Activated naive CD8-positive, alpha-beta T cell treated with anti-CD3 and anti-CD28 coated beads, Interleukin-2, amount 50 U/mL, for 24 hours (primary cell): Measurements from ENCODE around the gene E2F1.

Experiments
- ATAC-seq: fragments of 150-1000 bp; cut with Tn5 transposase; one replicate; pipeline ENCODE4 v1.10.0; 2021
- DNase-seq: peaks from one replicate; pipeline ENCODE4 v3.0.0; 2021
- H3K27ac Mint-ChIP-seq: one replicate; pipeline ENCODE4 v1.8.0; 2021; ENCODE audit warnings: mild to moderate bottlenecking, mixed read lengths
- H3K27me3 Mint-ChIP-seq: one replicate; pipeline ENCODE4 v1.8.0; 2021; ENCODE audit warnings: mixed read lengths
- H3K36me3 Mint-ChIP-seq: one replicate; pipeline ENCODE4 v1.8.0; 2021; ENCODE audit warnings: low read depth, mixed read lengths
- H3K4me1 Mint-ChIP-seq: one replicate; pipeline ENCODE4 v1.8.0; 2021; ENCODE audit warnings: mixed read lengths
- H3K4me3 Mint-ChIP-seq: one replicate; pipeline ENCODE4 v1.8.0; 2021; ENCODE audit warnings: mild to moderate bottlenecking, moderate library complexity, mixed read lengths
- H3K9me3 Mint-ChIP-seq: one replicate; pipeline ENCODE4 v1.8.0; 2021; ENCODE audit warnings: mixed read lengths

Gene E2F1

DNA sequence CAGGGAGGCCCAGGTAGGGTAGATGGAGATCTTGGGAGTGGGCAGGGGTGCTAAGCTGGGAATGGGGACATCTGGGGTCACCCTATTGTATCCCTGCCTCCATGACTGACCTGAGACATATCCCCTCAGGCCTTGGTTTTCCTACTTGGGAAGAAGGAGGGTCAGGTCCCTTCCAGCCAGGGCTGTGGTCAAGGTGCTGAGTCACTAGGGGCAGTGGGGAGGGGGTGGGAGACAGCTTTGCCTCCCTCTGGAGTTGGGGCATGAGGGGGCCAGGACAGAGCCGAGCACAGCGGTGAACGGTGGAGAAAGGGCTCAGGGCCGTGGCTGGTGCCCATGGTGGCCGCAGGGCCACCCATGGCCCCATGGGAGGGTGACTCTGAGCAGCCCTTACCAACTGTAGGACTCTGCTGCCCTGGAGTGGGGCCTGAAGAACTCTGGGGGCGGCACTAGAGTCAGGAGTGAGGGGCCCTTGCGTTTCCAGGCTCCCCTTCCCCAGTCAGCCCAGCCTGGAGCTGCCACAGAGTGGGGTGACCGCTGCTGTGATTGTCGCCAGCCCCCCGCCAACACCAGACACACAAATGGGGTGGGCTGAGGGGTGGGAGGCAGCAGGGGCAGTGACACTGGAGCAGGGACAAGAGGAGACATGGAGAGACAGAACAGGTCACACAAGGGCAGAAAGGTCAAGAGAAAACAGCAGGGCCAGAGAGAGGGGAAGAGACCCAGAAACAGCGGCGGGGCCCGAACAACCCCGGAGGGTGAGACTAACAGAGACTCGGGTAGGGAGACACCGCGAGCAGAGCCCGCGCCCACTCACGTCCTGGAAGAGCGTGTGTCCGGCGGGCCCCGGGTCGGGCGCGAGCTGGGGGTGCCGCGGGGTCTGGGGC is 12.5 kb downstream of the E2F1 start:
- no peaks in the 10 kb centered on the region for H3K27me3 Mint-ChIP-seq
- H3K36me3 Mint-ChIP-seq: peaks cover 13% of the 10 kb centered on the region
- peaks cover 15% of the 10 kb centered on the region for H3K4me1 Mint-ChIP-seq
- DNase-seq (peak; percentile 30), ATAC-seq (peak; percentile 34)
- H3K4me3 Mint-ChIP-seq: peak overlapping the region; percentile 90
- H3K27ac Mint-ChIP-seq: peak overlapping the region; percentile 70
- H3K9me3 Mint-ChIP-seq: no peaks in the 10 kb centered on the region

GRCh38 chr20:33673114-33673409 is 13.1 kb downstream of the E2F1 start:
- no peak for ATAC-seq
- Mint-ChIP-seq H3K27ac (peak overlapping the region; percentile 22), H3K9me3 (no peaks in the 10 kb centered on the region), H3K36me3 (peaks cover 11% of the 10 kb centered on the region), H3K4me3 (peak overlapping the region; percentile 90), H3K27me3 (no peaks in the 10 kb centered on the region), H3K4me1 (peaks cover 18% of the 10 kb centered on the region)
- no peak for DNase-seq

- ATAC-seq (no peak), DNase-seq (no peak)
- no peaks in the 10 kb centered on the region for H3K27me3 Mint-ChIP-seq
- peaks cover 9% of the 10 kb centered on the region for H3K36me3 Mint-ChIP-seq
- H3K27ac Mint-ChIP-seq: no peak overlapping the region
- H3K4me1 Mint-ChIP-seq: peaks cover 18% of the 10 kb centered on the region
- peak overlapping the region; percentile 90 for H3K4me3 Mint-ChIP-seq
- no peaks in the 10 kb centered on the region for H3K9me3 Mint-ChIP-seq
Measured at GRCh38 chr20:33672426-33673113, 13.6 kb downstream of the E2F1 start.

DNA sequence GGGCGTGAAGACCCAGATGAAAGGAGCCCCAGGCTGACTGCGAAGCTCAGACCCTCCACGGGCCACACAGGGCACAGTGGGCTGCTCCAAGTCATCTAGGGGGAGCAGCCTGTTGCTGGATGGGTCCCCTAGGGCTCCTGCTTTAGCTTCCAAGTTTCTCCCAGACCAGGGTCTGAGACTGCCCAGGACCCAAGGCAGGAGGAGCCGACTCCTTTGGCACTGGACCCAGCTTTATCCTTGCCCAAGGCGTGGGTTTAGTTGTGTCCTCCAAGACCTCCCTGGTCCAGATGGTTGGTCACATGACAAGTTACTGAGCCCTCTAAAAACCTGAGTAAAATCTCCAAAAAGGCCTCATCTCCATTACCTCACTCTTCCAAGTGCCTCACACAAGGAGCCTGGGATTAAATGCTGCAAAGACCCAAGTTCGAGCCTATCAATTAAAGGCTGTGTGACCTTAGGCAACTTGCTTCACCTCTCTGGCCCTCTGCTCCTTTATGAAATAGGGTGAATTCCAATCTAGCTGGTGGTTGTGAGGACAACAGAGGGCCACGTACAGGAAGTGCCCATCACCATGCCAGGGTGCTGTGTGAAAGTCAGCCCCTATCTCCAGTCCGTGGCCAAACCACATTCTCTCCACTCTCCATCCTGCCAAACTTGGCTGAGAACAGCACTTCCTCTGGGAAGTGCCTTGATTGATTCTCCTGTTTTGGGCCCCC is 14.5 kb downstream of the E2F1 start:
- Mint-ChIP-seq H3K36me3 (peaks cover 6% of the 10 kb centered on the region), H3K27ac (no peak overlapping the region), H3K4me3 (no peak overlapping the region), H3K27me3 (no peaks in the 10 kb centered on the region), H3K9me3 (no peaks in the 10 kb centered on the region), H3K4me1 (peaks cover 19% of the 10 kb centered on the region)
- ATAC-seq: no peak
- DNase-seq: no peak

GRCh38 chr20:33670715-33671499 is 15.3 kb downstream of the E2F1 start:
- Mint-ChIP-seq H3K36me3 (peaks cover 4% of the 10 kb centered on the region), H3K4me3 (no peak overlapping the region), H3K9me3 (no peaks in the 10 kb centered on the region), H3K27ac (no peak overlapping the region), H3K4me1 (peaks cover 27% of the 10 kb centered on the region), H3K27me3 (no peaks in the 10 kb centered on the region)
- ATAC-seq (no peak), DNase-seq (no peak)

- ATAC-seq: no peak
Measured at GRCh38 chr20:33669873-33670640, 16.1 kb downstream of the E2F1 start.

GRCh38 chr20:33669224-33669623 is 17.0 kb downstream of the E2F1 start:
- no peak for DNase-seq
- Mint-ChIP-seq H3K27me3 (no peaks in the 10 kb centered on the region), H3K4me1 (peaks cover 32% of the 10 kb centered on the region), H3K9me3 (no peaks in the 10 kb centered on the region), H3K4me3 (peak overlapping the region; percentile 40), H3K27ac (no peak overlapping the region), H3K36me3 (peaks cover 4% of the 10 kb centered on the region)
- no peak for ATAC-seq

More at GRCh38 chr20:33669873-33670640, 16.1 kb downstream of the E2F1 start:
- Mint-ChIP-seq H3K27ac (no peak overlapping the region), H3K4me3 (no peak overlapping the region), H3K9me3 (no peaks in the 10 kb centered on the region), H3K36me3 (peaks cover 4% of the 10 kb centered on the region), H3K4me1 (peaks cover 28% of the 10 kb centered on the region), H3K27me3 (no peaks in the 10 kb centered on the region)
- DNase-seq: no peak

DNA sequence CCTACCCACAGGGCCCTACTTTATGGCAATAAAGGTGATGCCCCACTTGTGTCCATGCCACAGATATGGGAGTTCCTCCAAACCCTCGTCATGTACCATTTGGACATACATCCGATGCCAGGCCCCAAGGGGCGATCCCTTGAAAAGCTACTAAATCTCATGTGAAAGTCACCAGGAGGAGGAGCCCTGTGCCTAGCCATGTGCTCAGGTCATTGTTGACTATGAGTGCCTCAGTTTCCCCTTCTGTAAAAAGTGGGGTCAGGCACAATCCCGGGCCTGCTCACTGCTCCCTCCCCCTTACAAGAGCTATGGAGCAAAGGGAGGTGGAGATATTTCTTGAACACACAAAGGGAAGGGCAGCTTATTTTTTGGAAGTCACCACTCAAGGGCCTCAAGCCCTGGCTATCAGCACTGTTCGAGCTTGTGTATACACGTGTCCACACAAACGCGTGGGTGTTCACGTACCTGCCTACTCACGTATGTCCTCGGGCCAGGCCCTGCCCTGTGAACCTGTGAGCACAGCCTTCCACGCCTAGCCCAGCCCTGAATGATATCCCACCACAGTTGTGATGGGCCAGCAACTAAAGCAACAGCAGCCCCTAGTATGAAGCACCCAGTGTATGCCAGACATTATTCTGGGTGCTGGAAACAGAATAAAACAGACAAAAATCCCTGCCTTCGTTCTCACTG is 17.6 kb downstream of the E2F1 start:
- H3K4me1 Mint-ChIP-seq: peaks cover 30% of the 10 kb centered on the region
- H3K4me3 Mint-ChIP-seq: peak overlapping the region; percentile 78
- peaks cover 4% of the 10 kb centered on the region for H3K36me3 Mint-ChIP-seq
- H3K27ac Mint-ChIP-seq: no peak overlapping the region
- H3K9me3 Mint-ChIP-seq: no peaks in the 10 kb centered on the region
- DNase-seq (no peak), ATAC-seq (no peak)
- no peaks in the 10 kb centered on the region for H3K27me3 Mint-ChIP-seq

DNA sequence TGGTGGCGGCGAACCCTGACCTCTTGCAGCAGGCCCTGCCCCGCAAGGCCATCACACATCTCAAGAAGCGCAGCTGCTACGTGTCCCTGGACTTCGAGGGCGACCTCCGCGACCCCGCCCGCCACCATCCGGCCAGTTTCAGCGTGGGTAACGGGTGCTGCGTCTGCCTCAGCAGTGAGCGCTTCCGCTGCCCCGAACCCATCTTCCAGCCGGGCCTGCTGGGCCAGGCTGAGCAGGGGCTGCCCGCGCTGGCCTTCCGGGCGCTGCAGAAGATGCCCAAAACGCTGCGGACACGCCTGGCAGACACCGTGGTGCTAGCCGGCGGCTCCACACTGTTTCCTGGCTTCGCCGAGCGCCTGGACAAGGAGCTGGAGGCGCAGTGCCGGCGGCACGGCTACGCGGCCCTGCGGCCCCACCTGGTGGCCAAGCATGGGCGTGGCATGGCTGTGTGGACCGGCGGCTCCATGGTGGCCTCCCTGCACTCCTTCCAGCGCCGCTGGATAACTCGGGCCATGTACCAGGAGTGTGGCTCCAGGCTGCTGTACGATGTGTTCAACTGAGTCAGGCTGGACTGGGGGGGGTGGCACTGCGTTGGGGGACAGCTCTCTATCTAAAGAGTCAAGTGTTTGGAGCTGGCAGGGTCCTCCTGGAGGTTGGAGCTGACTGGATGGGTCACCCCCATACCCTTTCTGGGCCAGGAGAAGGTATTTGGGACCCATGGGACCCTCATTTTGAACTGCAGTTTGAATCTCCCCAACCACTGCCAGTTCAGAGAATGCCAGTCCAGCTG is 18.3 kb downstream of the E2F1 start:
- DNase-seq (peak; percentile 83), ATAC-seq (peak; percentile 51)
- Mint-ChIP-seq H3K4me1 (peaks cover 25% of the 10 kb centered on the region), H3K4me3 (peak overlapping the region; percentile 78), H3K27me3 (no peaks in the 10 kb centered on the region), H3K9me3 (no peaks in the 10 kb centered on the region), H3K36me3 (peaks cover 4% of the 10 kb centered on the region), H3K27ac (peak overlapping the region; percentile 69)

DNA sequence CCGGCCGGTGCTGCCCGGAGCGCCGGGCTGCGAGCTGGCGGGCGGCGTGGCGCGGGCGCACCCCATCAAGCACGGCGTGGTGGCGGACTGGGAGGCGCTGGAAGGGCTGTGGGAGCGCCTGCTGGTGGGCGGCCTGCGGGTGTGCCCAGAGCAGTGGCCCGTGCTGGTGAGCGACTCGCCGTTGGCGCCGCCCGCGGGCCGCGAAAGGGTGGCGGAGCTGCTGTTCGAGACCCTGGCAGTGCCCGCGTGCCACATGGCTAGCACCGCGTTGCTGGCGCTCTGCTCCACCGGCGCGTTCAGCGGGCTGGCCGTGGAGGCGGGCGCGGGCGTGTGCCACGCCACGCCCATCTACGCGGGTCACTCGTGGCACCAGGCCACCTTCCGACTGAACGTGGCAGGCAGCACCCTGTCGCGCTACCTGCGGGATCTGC is 18.9 kb downstream of the E2F1 start:
- Mint-ChIP-seq H3K9me3 (no peaks in the 10 kb centered on the region), H3K36me3 (peaks cover 4% of the 10 kb centered on the region), H3K27me3 (no peaks in the 10 kb centered on the region), H3K4me1 (peaks cover 29% of the 10 kb centered on the region), H3K27ac (peak overlapping the region; percentile 69), H3K4me3 (peak overlapping the region; percentile 78)
- DNase-seq (peak; percentile 61), ATAC-seq (peak; percentile 26)

- Mint-ChIP-seq H3K9me3 (no peaks in the 10 kb centered on the region), H3K27me3 (no peaks in the 10 kb centered on the region), H3K27ac (peak within 1 kb of the TSS; percentile 89), H3K4me3 (peak within 1 kb of the TSS; percentile 90), H3K36me3 (peaks cover 2% of the 10 kb centered on the region), H3K4me1 (peaks cover 29% of the 10 kb centered on the region)
- ATAC-seq: peak; percentile 70
- peak; percentile 91 for DNase-seq
Measured at GRCh38 chr20:33666293-33667244, 19.6 kb downstream of the E2F1 start, which contains the start of gene ACTL10. ACTL10 (plus strand) TSS chr20:33666943; CDS start chr20:33667498, 555 bp downstream.

GRCh38 chr20:33664762-33665144 is 21.4 kb downstream of the E2F1 start:
- no peak for ATAC-seq

More at GRCh38 chr20:33664762-33665144, 21.4 kb downstream of the E2F1 start:
- no peak for DNase-seq
- Mint-ChIP-seq H3K4me3 (peak overlapping the region; percentile 82), H3K4me1 (peaks cover 29% of the 10 kb centered on the region), H3K27ac (peak overlapping the region; percentile 69), H3K36me3 (peaks cover 2% of the 10 kb centered on the region), H3K9me3 (no peaks in the 10 kb centered on the region), H3K27me3 (no peaks in the 10 kb centered on the region)
